ENCODE data around the gene ACAA2. TPM values are rescaled to one million over a fixed set of nuclear protein-coding genes. Genes with fewer than 3 reads are reported as not detected.
A peak's percentile ranks its signal among the peaks of the same experiment; 100 is the strongest.

The ACAA2 gene
- total and polyA plus RNA-seq, 2 experiments from 2014 or later: 91.1 to 126 TPM

DNA sequence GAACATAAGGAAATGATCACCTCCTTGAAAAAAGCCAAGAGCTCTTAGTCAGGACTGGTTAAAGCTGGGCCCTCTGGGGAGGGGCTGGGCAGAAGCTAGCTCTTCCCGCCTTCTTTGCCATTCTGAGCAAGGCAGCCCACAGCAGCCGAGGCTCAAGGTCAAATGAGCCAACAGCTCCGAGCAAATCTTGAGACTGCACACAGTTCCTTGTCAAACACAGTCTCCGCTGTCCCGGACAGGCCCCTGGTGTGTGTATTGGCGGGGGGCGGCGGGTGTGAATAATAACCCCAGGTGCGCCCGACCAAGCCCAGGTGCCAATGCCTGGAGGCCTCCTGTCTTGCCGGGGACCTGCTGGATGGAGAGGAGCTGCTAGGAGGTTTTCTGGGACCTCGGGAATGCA is 46.4 kb upstream of the ACAA2 start (continued):
- TF ChIP-seq ZNF462 (CRISPR knock-in tag; IDR thresholded peaks at IDR 0.05): no peak
- TF ChIP-seq, protein P1, sequence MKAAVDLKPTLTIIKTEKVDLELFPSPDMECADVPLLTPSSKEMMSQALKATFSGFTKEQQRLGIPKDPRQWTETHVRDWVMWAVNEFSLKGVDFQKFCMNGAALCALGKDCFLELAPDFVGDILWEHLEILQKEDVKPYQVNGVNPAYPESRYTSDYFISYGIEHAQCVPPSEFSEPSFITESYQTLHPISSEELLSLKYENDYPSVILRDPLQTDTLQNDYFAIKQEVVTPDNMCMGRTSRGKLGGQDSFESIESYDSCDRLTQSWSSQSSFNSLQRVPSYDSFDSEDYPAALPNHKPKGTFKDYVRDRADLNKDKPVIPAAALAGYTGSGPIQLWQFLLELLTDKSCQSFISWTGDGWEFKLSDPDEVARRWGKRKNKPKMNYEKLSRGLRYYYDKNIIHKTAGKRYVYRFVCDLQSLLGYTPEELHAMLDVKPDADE (IDR thresholded peaks at IDR 0.05): no peak
- TF ChIP-seq CREB1 (CRISPR knock-in tag; IDR thresholded peaks at IDR 0.05; ENCODE audit: low read depth): no peak
- TF ChIP-seq, protein P2, sequence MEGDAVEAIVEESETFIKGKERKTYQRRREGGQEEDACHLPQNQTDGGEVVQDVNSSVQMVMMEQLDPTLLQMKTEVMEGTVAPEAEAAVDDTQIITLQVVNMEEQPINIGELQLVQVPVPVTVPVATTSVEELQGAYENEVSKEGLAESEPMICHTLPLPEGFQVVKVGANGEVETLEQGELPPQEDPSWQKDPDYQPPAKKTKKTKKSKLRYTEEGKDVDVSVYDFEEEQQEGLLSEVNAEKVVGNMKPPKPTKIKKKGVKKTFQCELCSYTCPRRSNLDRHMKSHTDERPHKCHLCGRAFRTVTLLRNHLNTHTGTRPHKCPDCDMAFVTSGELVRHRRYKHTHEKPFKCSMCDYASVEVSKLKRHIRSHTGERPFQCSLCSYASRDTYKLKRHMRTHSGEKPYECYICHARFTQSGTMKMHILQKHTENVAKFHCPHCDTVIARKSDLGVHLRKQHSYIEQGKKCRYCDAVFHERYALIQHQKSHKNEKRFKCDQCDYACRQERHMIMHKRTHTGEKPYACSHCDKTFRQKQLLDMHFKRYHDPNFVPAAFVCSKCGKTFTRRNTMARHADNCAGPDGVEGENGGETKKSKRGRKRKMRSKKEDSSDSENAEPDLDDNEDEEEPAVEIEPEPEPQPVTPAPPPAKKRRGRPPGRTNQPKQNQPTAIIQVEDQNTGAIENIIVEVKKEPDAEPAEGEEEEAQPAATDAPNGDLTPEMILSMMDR (conservative IDR thresholded peaks at IDR 0.05; ENCODE audit: low read depth in 2 of 2): no peak

DNA sequence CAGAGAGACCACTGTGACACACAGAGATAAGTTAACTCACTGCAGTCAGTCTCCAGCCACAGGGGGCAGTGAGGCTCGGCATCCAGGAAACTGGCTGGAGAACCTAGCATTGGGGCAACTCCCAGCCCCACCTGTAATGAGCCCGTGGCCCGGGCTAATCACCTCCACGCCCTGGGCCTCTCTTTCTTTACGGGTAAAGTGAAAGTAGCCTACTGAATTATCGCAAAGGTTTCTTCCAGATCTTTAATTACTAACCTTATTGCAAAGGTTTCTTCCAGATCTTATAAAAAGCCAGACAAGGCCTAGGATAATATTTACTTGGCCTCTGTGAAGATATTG is 45.7 kb upstream of the ACAA2 start:
- peak; percentile 38 for DNase-seq (ENCODE audit: low spot score)
- H3K27ac Mint-ChIP-seq: no peak overlapping the region
- TF ChIP-seq, protein P2 (conservative IDR thresholded peaks at IDR 0.05; ENCODE audit: low read depth in 2 of 2): no peak
- no peak for TF ChIP-seq NANOG (IDR thresholded peaks at IDR 0.05; ENCODE audit: borderline replicate concordance)
- TF ChIP-seq JUNB (IDR thresholded peaks at IDR 0.05; ENCODE audit: unreplicated experiment): no peak
- no peak for TF ChIP-seq ZNF114 (CRISPR knock-in tag; IDR thresholded peaks at IDR 0.05)

More for the DNA sequence above, 45.7 kb upstream of the ACAA2 start:
- H3K79me2 ChIP-seq (replicated peaks; ENCODE audit: insufficient read depth): no peaks in the 10 kb centered on the region
- Mint-ChIP-seq H3K27me3 (ENCODE audit: insufficient read depth, low read depth, poor library complexity) (peaks cover 2% of the 10 kb centered on the region), H3K36me3 (ENCODE audit: low read depth) (no peaks in the 10 kb centered on the region), H3K9me3 (no peaks in the 10 kb centered on the region), H3K4me3 (no peak overlapping the region), H3K4me1 (peaks cover 13% of the 10 kb centered on the region)
- H3K27me3 ChIP-seq (ENCODE audit: insufficient read depth): no peaks in the 10 kb centered on the region
- peak; percentile 59 for ATAC-seq
- H3K36me3 ChIP-seq (ENCODE audit: insufficient read depth): no peaks in the 10 kb centered on the region
- no peaks in the 10 kb centered on the region for H3K9me2 ChIP-seq (ENCODE audit: insufficient read depth)
- H4K20me1 ChIP-seq (replicated peaks; ENCODE audit: insufficient read depth): no peaks in the 10 kb centered on the region
- H3K4me2 ChIP-seq: no peak overlapping the region
- no peaks in the 10 kb centered on the region for H3F3A ChIP-seq (replicated peaks; ENCODE audit: low read depth)
- peaks cover 9% of the 10 kb centered on the region for H3K4me1 ChIP-seq (ENCODE audit: insufficient read depth)
- no peak overlapping the region for H3K4me3 ChIP-seq
- no peak overlapping the region for H2AFZ ChIP-seq
- H3K27ac ChIP-seq (ENCODE audit: low read depth): no peak overlapping the region

Measured in GM23338 (cell line).